HG03575 (cell line): ENCODE data around the gene EFR3B.

ENCODE experiments used
- ATAC-seq: cut with Tn5 transposase; IDR thresholded peaks from one replicate; pipeline ENCODE4 v1.9.1; 2021; ENCODE audit not compliant: unreplicated experiment, insufficient number of reproducible peaks, low FRiP score; ENCODE audit errors: extremely low read depth

The EFR3B gene

DNA sequence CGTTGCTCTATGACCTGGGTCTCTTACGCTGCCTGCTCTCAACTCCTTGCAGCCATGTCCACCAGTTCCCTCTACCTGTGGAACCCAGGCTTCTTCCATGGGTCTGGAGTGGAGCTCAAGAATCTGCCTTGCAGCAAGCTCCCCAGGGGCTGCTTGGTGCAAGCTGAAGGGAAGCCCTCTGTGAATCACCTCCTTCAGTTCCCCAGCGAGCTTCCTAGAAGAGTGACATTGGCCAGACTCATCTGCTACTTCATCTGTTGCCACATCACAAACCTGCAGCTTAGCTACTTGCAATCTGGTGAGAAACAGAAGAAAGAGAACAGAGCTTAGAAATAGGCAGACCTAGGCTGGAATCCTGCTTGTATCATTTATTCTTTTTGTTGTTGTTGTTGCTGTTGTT, 9.8 kb upstream of the EFR3B start:
- no peak for ATAC-seq

DNA sequence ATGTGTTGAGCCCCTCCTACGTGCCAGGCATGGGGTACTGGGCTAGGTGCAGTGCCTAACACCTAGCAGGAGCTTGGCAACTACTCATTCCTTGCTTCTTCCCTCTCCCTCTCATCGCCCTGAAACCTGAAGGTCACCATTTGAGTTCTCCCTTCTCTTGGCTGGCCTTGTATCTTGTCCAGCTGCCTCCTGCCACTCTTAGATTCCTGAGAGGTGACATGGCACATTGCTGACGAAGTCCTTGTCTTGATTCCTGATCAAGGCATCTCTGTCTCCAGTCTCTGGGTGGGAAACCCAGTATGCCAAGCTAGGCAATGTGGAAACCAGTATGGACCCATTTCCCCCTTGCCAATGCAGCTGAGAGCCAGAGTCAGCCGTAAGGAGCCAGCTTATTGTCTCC, 9.0 kb upstream of the EFR3B start:
- no peak for ATAC-seq

DNA sequence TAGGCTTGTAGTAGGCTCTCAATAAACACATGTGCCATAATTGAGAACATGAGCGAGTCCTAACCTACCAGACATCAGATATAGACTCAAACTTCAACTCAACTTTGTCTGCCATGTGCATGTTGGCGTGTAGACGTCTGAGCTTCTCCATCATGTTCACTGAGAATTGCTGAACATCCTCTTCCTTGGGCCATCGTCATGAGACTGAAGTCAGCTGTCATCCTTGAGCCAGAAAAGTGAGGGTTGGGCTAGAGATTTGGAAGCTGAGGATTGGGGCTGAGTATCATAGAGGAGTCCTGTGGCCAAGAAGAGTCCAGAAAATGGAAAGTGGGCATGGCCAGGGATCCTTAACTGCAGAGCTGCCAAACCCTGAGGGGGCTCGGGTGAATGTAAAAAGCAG, 7.8 kb upstream of the EFR3B start:
- ATAC-seq, result no peak

GRCh38 chr2:25035537-25036220, 6.2 kb upstream of the EFR3B start:
- ATAC-seq, result no peak

DNA sequence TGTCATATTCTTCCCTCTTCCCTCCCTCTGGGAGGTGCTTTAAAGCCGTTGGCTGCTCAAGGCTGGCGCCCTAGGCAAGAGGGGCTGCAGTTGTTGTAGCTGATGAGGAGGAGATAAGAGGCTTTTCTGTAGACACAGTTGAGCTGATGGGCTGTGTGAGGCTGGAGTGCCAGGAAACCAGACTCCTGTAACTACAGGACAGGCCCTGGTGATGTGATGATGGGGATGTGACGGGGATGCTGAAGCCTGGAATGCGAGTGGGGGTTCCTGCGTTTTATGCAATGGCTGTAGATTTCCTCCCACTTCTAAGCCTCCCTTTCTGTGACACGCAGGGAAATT, 5.7 kb upstream of the EFR3B start:
- no peak for ATAC-seq

DNA sequence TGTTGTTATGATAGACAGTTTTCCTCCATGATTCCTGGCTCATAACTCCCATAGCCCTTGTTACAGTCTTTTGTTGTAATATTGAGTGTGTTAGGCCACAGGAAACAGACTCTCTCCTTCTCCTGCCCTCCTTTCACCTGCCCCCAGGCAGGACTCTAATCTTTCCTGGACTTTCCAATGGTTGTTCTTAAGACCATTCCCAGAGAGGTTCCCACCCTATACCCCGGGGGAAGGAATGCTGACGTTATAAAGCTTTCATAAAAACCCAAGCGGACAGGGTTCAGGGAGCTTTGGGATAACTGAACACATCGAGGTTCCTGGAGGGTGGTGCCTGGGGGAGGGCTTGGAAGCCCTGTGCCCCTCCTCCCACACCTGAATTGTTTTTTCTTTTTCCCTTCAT, 2.8 kb upstream of the EFR3B start:
- ATAC-seq, result no peak

DNA sequence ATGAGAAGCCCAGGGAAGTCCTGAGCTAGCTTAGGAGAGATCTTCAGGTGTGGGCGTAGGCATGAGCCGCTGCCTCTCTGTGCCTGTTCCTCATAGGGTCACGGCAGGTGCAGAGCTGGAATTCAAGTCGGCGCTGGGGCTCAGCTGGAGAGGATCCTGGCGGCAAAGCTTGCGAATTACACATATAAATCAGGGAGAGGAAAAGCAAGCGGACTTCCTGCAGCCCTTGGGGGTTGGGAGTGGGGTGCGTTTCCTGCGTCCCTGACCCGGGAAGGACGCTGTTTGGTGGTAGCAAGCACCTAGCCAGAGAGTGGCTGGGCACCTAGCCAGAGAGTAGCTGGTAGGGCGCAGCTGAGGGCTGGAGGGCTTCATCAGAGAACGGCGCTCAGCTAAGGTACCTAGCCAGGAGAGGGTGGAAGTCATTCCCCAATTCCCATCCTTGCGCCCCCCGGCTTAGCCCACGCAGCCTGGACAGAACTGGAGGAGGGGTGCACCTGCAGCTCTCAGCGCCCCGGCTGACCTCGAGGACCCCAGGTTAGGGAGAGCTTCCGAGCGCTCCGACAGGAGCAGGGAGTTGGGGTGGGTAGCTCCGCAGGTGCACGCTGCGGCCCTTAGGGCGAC, 459 bp upstream of the EFR3B start:
- ATAC-seq, result no peak

DNA sequence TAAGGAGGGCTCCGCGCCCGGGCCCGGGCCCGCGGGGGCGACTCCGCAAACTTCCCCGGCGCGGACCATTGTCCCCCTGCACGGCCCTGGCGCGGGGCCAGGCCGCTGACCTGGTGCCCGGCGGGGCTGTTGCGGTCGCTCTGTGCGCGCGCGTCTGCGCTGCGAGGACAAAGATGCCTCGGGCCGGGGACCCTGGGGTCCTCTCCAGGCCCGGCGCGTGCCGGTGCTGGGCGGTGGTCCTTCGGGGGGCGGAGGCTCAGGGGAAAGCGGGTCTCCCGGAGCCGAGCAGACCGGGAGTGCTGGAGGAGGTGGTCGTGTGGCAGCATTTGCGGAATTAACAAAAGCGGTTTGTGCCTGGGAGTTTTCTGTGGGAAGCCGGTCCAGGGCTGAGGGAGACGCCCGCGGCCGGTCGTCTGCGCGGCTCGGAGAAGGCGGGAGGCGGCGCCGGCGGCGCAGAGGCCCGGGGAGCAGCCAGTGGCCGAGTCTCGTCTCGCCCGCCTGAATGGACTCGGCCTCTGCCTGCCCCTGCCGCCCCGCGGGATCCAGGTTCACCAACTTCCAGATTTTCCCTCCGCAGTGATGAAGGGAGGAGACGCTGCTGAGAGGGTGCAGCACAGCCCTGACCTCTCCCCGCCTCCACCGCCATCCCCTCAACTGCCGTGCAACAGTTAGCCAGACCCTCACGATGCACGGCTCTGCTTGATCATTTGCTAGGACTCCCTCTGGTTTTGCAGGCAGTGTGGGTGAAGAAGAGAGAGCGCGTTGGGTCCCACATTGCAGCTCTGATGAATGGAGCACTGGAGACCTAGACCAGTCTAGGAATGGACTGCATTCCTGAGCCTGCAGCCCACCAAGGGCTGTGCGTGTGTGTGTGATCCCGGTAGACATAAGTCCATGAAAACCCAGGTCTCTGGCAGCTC, 705 bp downstream of the EFR3B start:
- ATAC-seq, result no peak

- no peak for ATAC-seq
These were observed 1.5 kb downstream of the EFR3B start for GRCh38 chr2:25043241-25043867.

DNA sequence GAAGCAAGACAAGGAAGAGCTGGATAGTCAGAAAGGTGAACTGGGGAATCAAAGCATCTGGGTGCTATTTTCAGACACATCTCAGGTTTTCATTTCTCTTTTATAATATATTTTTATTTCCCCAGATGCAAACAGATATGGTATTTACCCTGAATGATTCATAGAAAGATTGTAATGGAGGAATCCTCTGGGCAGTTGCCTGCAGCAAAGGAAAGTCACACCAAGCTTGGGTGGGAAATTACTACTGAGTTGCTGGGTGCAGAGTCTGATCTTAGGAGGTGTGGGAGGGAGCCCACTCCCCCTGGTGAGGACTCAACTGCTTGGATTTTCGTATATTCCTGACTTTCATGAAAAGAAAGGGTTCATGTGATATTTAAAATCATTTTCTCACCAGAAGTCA, 2.1 kb downstream of the EFR3B start:
- ATAC-seq, result no peak

DNA sequence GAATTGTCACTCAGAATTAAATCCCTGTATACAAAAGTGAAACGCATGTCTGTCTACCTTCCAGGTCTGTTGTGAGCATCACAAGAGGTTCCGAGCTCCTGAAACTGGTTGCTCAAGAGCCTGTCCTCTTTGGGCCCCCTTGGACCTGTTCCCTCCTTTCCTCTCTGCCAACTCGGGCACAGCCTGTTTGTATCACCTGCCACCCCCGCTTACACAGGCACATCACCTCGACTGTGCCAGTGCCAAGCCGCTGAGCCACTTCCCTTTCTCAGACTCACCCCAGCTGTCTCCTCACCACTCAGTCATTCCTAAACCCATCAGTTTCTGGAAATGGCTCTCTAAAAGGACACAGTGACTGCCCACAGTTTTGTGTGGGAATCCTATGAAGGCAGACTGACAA, 3.1 kb downstream of the EFR3B start:
- ATAC-seq, result no peak

- no peak for ATAC-seq
These were observed 7.5 kb downstream of the EFR3B start for GRCh38 chr2:25049422-25049821.

DNA sequence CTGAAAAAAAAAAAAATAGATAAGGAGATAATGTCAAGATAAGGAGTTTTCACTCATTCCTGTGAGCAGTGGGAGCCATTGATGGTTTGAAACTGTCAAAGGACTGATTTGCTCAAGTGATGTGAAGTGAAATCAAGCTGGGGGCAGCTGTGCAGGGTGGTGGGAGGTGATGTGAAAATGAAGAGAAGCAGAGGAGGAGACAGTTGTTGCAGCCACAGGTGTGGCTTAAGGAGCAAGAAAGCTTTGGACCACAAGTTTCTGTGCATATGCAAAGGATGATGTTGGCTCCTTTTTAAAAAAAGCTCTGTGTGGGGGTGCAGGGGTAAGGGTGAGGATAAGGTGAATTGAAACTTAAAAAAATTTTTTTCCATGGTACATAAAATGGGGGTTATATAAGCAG, 8.3 kb downstream of the EFR3B start:
- ATAC-seq, result peak; percentile 58

- ATAC-seq, result no peak
These were observed 11.2 kb downstream of the EFR3B start for GRCh38 chr2:25053041-25053440.

- ATAC-seq, result no peak
These were observed 12.8 kb downstream of the EFR3B start for GRCh38 chr2:25054720-25055119.

DNA sequence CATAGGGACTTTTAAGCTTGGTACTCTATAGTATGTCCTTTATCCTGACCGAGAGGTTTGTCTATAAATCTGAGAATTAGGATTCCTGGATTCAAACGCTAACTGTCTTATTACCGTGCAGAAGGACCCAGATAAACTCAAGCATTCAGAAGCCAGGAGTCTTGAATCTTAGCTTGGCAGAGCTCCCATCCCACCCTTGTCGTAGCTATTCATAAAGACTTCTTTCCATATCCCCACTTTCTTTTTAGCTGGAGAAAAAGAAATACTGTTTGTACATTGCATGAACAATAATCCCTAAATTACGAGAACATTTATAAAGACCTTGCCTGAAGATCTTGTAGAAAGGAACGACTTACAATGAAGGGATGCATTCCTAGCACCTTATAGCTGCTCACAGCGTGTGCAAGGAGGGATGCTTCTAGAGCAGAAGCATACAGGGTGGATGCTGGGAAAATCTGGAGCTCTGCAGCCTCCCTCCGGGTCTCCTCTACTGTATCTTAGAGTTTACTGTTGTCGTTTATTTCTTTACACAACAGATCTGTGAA, 13.6 kb downstream of the EFR3B start:
- ATAC-seq, result no peak

GRCh38 chr2:25056098-25056821, 14.4 kb downstream of the EFR3B start:
- ATAC-seq, result no peak

DNA sequence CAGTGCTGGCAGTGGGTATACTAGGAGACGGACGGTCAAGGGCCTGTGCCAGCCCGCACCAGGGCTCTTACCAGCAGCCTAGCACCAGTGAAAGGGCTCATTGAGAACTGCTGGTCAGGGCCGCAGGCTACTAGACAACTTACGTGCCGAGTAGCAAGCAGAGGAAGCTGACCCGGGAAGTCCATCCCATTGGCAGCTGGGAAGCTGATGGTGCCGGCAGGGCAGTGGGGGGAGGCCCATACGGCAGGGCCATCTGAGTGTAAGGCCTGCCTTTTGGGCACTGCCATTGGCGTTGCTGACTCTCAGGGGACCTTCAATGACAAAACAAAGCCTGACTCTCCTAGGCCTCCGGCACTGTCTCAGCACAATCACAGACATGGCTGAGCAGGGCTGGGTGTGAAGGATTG, 20.6 kb downstream of the EFR3B start:
- ATAC-seq, result no peak
